Thoracic aorta endothelial cell (primary cell): Measurements from ENCODE around the gene MEX3B. TPM values are rescaled to one million over a fixed set of nuclear protein-coding genes. Genes with fewer than 3 reads are reported as not detected.

ENCODE experiments used
- total RNA-seq: library from RNA; depleted of rRNA; stranded (reverse); fragments of >200 nt; gene quantifications from 2 replicates; pipeline ENCODE4 v1.2.3, GENCODE V29; 2012

Gene MEX3B
- total RNA-seq, result 7.3 and 10.9 TPM in 2 replicates

GRCh38 chr15:82045892-82046665 is at the start of gene MEX3B:
Gene MEX3B (minus strand): TSS chr15:82046018. CDS start chr15:82045705, 313 bp downstream.

Other genes with a start within 250 kb of the MEX3B start
- 35.1 and 36.8 TPM in 2 replicates for gene EFL1, start 216.7 kb upstream of the MEX3B start, total RNA-seq
- 0.22 and 0.40 TPM in 2 replicates for gene SAXO2, start 216.8 kb upstream of the MEX3B start, total RNA-seq